UCSD-AML1 (cell line): ENCODE data around the gene SLC4A7.

ENCODE experiments used
- DNase-seq: peaks from one replicate; lab custom pipeline; 2025; ENCODE audit not compliant: unreplicated experiment; lab: John Stamatoyannopoulos, UW

Gene SLC4A7

GRCh38 chr3:27326629-27327545, 157.3 kb downstream of the SLC4A7 start:
- no peak for DNase-seq

- DNase-seq = no peak
Observed at GRCh38 chr3:27326202-27326601, 158.0 kb downstream of the SLC4A7 start.

- no peak for DNase-seq
Observed at GRCh38 chr3:27325419-27325818, 158.8 kb downstream of the SLC4A7 start.

- no peak for DNase-seq
Observed at GRCh38 chr3:27324686-27325085, 159.5 kb downstream of the SLC4A7 start.

- no peak for DNase-seq
Observed at GRCh38 chr3:27323087-27323570, 161.1 kb downstream of the SLC4A7 start.
